Measurements from ENCODE around the gene EIPR1.

DNA sequence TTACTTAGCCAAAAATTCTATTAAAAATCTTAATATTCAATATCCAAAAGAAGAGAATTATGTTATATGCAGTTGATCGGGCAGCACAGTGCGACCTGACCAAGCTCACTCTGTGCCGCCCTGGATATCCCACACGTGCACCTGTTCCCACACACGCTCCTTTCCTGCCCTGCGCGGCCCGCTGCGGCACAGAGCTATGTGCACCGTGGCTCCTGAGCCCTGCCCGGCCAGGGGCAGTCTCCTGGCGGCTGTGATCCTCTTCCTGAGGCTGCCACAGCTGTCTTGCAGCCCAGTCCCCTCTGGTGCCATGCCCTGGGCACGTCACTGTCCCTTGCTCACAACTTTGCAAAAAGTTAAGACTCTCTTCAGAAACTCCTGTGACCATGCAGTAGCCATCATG is 31.2 kb upstream of the EIPR1 start:
- TF ChIP-seq POLR2A (IDR thresholded peaks at IDR 0.05; ENCODE audit: low read depth, low read length), result no peak
- TF ChIP-seq POLR2AphosphoS5 (IDR thresholded peaks at IDR 0.05; ENCODE audit: low read depth, low read length), result no peak
